Esophagus squamous epithelium (tissue), 5 donors: Measurements from ENCODE around the gene ZNF490. TPM values are rescaled to one million over a fixed set of nuclear protein-coding genes. Genes with fewer than 3 reads are reported as not detected.
A peak's percentile ranks its signal among the peaks of the same experiment; 100 is the strongest.

ENCODE experiments used
- DNase-seq: peaks from one replicate; lab custom pipeline; 2025; lab: John Stamatoyannopoulos, UW
- H3K27ac ChIP-seq, 4 donors: fragments of 200-600 bp; sonication (generic); one replicate each; pipeline ENCODE4 v1.5.1; 2016 to 2019; ENCODE audit warnings: mild to moderate bottlenecking in 1 of 4
- H3K27me3 ChIP-seq, 4 donors: fragments of 200-600 bp; sonication (generic); 1 replicate in 3 of 4; 2 replicates in 1 of 4; pipeline versions ENCODE4 v1.5.1 to v1.6.0; 2017 to 2021; ENCODE audit warnings: antibody characterized with exemption in 1 of 4
- H3K36me3 ChIP-seq, 3 donors: fragments of 200-600 bp; sonication (generic); one replicate each; pipeline ENCODE4 v1.5.1; 2016 to 2019
- H3K4me1 ChIP-seq, 3 donors: fragments of 200-600 bp; sonication (generic); one replicate each; pipeline ENCODE4 v1.5.1; 2017 to 2019
- H3K4me3 ChIP-seq, 4 donors: fragments of 200-600 bp; sonication (generic); 1 replicate in 3 of 4; 2 replicates in 1 of 4; pipeline ENCODE4 v1.5.1; 2016 to 2019; ENCODE audit warnings: mild to moderate bottlenecking in 2 of 4, moderate library complexity in 1 of 4
- H3K9me3 ChIP-seq, 3 donors: fragments of 200-600 bp; sonication (generic); one replicate each; pipeline ENCODE4 v1.5.1; 2016 to 2019
- CTCF ChIP-seq, 6 experiments: fragments of 450-650 bp in 4 of 6; fragments of 200-600 bp in 2 of 6; sonication (generic) in 2 of 6; IDR thresholded peaks; one replicate each; pipeline ENCODE4 v1.5.1; 2016 to 2019; ENCODE audit warnings: antibody characterized with exemption in 6 of 6, mild to moderate bottlenecking in 4 of 6, moderate library complexity in 4 of 6
- POLR2A ChIP-seq, 4 donors: fragments of 450-650 bp; IDR thresholded peaks; one replicate each; pipeline ENCODE4 v1.6.1; 2017; ENCODE audit warnings: antibody characterized with exemption in 4 of 4, mild to moderate bottlenecking in 4 of 4, moderate library complexity in 3 of 4
- WGBS, 2 donors: methylation state at CpG; one replicate each; pipeline ENCODE4 v1.1.5; 2018; 5-methylcytosine and 5-hydroxymethylcytosine counted together
- intact Hi-C: fragments of 100-400 bp; cut with DNase I; formaldehyde crosslinking; loops from one replicate; pipeline ENCODE4 v1.15.0; 2022
- total RNA-seq, 4 donors: library from RNA; depleted of rRNA; stranded (reverse); fragments of >200 nt; gene quantifications; one replicate each; pipeline ENCODE4 v1.1.0, GENCODE V29; 2016
- donor health status: DM: yes; HTN: yes; CAD: no.

Gene ZNF490
- total RNA-seq = 1 to 10 TPM; 2.5 to 6.7 (median 4.2) TPM

- H3K27me3 ChIP-seq = no peaks in the 10 kb centered on the region
- DNase-seq = peak; percentile 88
- peaks cover 0 to 65% (median 8%) of the 10 kb centered on the region in 3 donors for H3K36me3 ChIP-seq
- intact Hi-C loops = no loop called here
- H3K4me1 ChIP-seq = peaks cover 11 to 58% (median 12%) of the 10 kb centered on the region in 3 donors
- no peaks in the 10 kb centered on the region for H3K9me3 ChIP-seq
- WGBS, 2 donors = 0 to 1% methylated on average over 10 to 16 of the region's 61 CpGs
- peak in 1 of 6 experiments; percentile 14 for TF ChIP-seq CTCF (IDR thresholded peaks at IDR 0.05)
- peak in 3 of 4 donors; percentile 84 to 93 (median 89) for TF ChIP-seq POLR2A (IDR thresholded peaks at IDR 0.05)
- H3K4me3 ChIP-seq = peak within 1 kb of the TSS; percentile 96 to 100 (median 100)
- H3K27ac ChIP-seq = peak within 1 kb of the TSS; percentile 99 to 100 (median 100)
Observed at GRCh38 chr19:12610540-12611360, at the start of gene ZNF490, which contains the start of gene ZNF791. Gene ZNF490, minus strand, starts transcription at chr19:12610813. Its CDS starts 133 bp downstream, at chr19:12610680. Gene ZNF791, plus strand, starts transcription at chr19:12610920. Its CDS starts 160 bp downstream, at chr19:12611080.

- intact Hi-C loops = no loop called here
- Histone ChIP-seq H3K9me3 (no peaks in the 10 kb centered on the region), H3K4me1 (no peaks in the 10 kb centered on the region), H3K4me3 (no peak overlapping the region), H3K36me3 (peaks cover 4 to 92% (median 23%) of the 10 kb centered on the region in 3 donors), H3K27ac (no peak overlapping the region), H3K27me3 (no peaks in the 10 kb centered on the region)
- DNase-seq = no peak
- TF ChIP-seq CTCF (IDR thresholded peaks at IDR 0.05) (no peak), POLR2A (IDR thresholded peaks at IDR 0.05) (no peak)
- 94 to 98% methylated on average over 9 to 10 of the region's 22 CpGs for WGBS, 2 donors
Observed at GRCh38 chr19:12657966-12658365, 47.4 kb upstream of the ZNF490 start.

- H3K27me3 ChIP-seq = no peaks in the 10 kb centered on the region
- no peak for DNase-seq
- H3K27ac ChIP-seq = no peak overlapping the region
- no peaks in the 10 kb centered on the region for H3K4me1 ChIP-seq
- TF ChIP-seq POLR2A (IDR thresholded peaks at IDR 0.05) = no peak
- TF ChIP-seq CTCF (IDR thresholded peaks at IDR 0.05) = no peak
- peaks cover 4 to 89% (median 15%) of the 10 kb centered on the region in 3 donors for H3K36me3 ChIP-seq
- no peak overlapping the region for H3K4me3 ChIP-seq
- no peaks in the 10 kb centered on the region for H3K9me3 ChIP-seq
- WGBS, 2 donors = 81 to 84% methylated on average over 29 to 30 of the region's 50 CpGs
- intact Hi-C loops = no loop called here
Observed at GRCh38 chr19:12656899-12657571, 46.4 kb upstream of the ZNF490 start.

GRCh38 chr19:12655546-12655945, 44.9 kb upstream of the ZNF490 start:
- WGBS, 2 donors = 94 to 96% methylated on average over 8 of the region's 8 CpGs

More at GRCh38 chr19:12655546-12655945, 44.9 kb upstream of the ZNF490 start:
- Histone ChIP-seq H3K4me1 (no peaks in the 10 kb centered on the region), H3K9me3 (no peaks in the 10 kb centered on the region), H3K27me3 (no peaks in the 10 kb centered on the region), H3K27ac (no peak overlapping the region), H3K4me3 (no peak overlapping the region), H3K36me3 (peaks cover 4 to 85% (median 8%) of the 10 kb centered on the region in 3 donors)
- no peak for DNase-seq
- intact Hi-C loops = no loop called here
- no peak for TF ChIP-seq CTCF (IDR thresholded peaks at IDR 0.05)
- TF ChIP-seq POLR2A (IDR thresholded peaks at IDR 0.05) = no peak
